GM19463 (cell line): ENCODE results near the gene DGKQ.
"Not testable (repeated sequence)": the region's sequence is repeated elsewhere in the genome, so short reads cannot be mapped to it uniquely, and the experiment has no call there.

ENCODE experiments used
- ATAC-seq: cut with Tn5 transposase; IDR thresholded peaks from one replicate; pipeline ENCODE4 v1.9.1; 2021; ENCODE audit warnings: mild to moderate bottlenecking, moderate library complexity; ENCODE audit not compliant: unreplicated experiment

Gene DGKQ

GRCh38 chr4:1011022-1011665 lies 37.8 kb upstream of the DGKQ start, which contains the start of gene FGFRL1:
Gene FGFRL1 (plus strand): TSS chr4:1011626. CDS start chr4:1012486, 860 bp downstream.
- ATAC-seq: peak; percentile 50

GRCh38 chr4:1010395-1011021 lies 37.1 kb upstream of the DGKQ start:
- ATAC-seq: no peak

GRCh38 chr4:1009542-1010394 lies 36.4 kb upstream of the DGKQ start:
- ATAC-seq: peak; percentile 28

DNA sequence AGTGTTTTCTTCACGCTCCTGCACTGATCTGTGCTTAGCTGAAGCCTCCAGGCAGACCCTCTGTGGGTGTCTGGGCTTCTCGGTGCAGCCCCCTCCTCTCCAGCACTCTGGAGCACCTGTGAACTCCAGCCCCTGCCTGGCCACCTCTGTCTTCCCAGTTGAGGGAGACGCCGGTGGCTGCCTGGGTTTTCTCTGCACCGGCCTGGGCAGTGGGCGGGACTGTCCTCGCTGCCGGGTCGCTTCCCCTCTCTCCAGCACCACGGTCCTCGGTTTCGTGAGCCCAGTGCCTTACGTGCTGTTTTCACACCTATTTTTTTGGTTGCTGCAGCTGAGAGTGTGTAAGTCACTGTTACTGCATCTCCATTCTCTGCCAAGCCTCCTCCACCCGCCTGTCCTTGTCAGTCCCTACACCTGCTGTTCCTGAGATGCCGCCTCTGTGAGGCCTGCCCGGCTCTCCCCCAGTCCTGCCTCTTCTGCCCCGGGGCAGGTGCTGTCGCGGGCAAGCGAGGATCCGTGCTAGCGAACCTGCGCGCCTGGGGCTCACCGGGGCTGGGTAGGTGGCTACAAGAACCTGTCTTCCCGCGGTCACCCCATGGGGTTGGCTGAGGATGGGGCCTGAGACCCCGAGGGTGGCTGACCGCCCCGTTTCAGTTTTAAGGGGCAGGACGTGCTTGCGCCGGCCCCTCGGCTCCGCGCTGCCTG lies 35.6 kb upstream of the DGKQ start:
- ATAC-seq: no peak

DNA sequence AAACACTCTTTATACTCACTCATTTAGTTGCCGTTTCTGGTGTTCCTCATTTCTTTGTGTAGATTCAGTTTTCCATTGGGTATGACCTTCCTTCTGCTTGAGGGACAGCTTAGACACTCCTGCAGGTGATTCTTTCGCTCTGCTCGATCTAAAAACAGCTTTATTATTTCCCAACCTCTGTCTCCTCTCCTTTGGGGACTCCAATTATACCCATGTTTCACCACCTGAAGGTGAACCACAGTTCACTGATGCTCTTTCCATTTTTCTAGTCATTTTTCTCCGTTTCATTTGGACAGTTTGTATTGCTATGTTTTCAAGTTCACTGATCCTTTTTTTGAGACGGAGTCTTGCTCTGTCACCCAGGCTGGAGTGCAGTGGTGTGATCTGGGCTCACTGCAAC lies 33.5 kb upstream of the DGKQ start:
- no peak for ATAC-seq

DNA sequence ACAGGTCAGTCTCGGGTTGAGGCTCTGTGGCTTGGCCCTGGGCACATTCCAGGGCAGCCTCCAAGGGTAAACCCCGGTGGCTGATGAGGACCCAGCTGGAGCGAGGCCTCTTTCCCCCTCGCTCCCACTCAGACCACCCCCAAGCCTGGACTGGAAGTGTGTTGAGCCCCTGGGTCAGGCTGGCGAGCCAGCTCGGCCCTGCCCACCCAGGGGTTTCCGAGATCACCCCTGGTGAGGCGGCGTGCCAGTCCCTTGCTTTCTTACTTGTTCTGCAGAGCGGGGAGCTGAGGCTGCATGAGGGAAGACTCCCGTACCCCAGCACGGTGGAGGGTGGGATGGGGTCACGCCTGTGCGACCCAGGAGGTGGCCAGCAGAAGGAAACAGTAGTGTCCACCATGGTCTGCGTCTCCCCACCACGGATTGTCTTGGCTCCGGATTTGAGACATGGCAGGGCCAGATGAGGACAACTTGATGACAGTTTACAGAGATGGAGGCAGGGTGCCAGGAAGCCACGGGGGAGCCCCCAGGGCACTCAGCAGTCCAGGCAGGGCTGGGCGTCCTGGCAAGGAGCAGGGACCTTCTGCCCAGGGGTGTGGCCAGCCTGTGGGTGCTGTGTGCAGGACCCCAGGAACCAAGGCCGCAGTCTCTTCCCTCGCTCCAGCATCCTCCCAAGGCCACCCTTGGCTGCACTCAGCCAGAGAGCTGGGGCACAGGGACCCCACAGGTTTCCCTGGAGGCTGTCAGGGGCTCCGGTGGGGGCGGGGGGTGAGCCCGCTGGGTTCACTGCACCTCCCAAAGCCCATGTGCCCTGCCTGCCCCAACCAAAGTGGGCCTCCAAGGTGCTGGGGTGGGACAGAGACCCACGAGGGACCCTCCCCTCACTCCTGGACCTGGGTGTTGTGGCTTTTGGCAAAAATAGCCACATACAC lies 31.5 kb upstream of the DGKQ start:
- no peak for ATAC-seq

GRCh38 chr4:1004071-1004418 lies 30.7 kb upstream of the DGKQ start:
- no peak for ATAC-seq

GRCh38 chr4:1003271-1004070 lies 30.1 kb upstream of the DGKQ start:
- ATAC-seq: no peak

DNA sequence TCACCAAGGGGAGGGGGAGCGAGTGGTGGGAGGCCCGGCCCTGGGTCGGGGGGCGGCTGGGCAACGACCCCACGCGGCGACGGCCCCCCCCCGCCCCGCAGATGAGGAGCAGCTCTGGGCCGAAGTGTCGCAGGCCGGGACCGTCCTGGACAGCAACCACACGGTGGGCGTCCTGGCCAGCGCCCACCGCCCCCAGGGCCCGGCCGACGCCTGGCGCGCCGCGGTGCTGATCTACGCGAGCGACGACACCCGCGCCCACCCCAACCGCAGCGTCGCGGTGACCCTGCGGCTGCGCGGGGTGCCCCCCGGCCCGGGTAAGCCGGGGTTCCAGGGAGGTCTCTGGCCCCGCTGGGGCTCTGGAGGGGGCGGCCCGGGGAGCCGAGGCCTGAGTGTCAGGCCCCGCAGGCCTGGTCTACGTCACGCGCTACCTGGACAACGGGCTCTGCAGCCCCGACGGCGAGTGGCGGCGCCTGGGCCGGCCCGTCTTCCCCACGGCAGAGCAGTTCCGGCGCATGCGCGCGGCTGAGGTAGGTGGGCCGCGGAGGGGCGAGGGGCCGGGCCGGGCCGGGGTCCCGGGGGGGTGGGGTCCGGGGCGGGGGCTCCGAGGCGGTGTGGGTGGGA lies 29.4 kb upstream of the DGKQ start:
- no peak for ATAC-seq

- no peak for ATAC-seq
These were observed 28.8 kb upstream of the DGKQ start for GRCh38 chr4:1002131-1002630.

GRCh38 chr4:1001561-1002130 lies 28.3 kb upstream of the DGKQ start:
- no peak for ATAC-seq

- no peak for ATAC-seq
These were observed 27.4 kb upstream of the DGKQ start for GRCh38 chr4:1000686-1001260.

GRCh38 chr4:999882-1000425 lies 26.6 kb upstream of the DGKQ start:
- ATAC-seq: no peak

DNA sequence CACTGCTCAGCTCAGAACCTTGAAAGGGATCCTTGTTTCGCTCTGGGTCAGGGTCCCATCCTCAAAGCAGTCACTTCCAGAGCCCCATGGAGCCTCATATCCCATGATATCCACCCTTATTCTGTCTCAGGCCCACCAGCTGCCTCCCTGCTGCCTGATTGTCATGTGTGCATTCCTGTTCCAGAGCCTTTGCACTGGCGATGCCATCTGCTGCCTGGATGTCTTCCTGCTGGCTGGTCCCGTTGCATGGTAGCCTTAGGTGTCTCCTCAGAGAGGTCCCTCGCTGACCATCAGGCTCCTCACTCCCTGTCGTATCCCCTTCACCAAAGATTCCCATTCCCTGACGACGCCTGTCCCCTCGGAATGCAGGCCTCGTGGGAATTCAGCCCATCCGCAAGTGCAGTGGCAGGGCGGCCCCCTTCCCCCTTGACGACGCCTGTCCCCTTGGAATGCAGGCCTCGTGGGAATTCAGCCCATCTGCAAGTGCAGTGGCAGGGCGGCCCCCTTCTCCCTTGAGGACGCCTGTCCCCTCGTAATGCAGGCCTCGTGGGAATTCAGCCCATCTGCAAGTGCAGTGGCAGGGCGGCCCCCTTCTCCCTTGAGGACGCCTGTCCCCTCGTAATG lies 26.0 kb upstream of the DGKQ start:
- ATAC-seq: not testable (repeated sequence)

DNA sequence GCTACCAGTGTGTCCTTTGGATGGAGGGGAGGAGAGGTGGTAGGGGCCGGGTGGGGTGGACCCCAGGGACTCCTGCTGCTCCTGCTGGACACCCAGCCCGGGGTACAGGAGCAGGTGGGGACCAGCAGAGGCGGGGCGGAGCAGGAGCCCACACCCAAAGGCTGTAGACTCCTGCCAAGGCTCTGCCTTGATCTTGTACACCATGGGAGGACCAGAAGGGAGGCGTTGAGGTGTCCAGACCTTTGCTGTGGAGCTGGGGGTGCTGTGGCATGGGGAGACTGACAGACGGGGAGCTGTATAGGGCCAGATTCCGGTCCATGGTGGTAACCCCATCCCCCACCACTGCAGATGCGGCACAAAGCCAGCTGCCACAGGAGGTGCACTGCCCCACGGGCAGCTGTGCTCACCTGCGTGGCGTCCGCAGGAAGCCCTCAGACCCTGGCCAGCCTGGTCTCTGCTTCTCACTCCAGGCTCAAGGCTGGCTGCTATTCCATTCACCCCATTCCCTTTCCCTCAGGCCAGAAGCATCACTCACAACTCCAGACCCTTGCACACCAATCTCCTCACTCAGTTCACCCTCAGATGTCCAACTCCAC lies 24.8 kb upstream of the DGKQ start:
- ATAC-seq: no peak

DNA sequence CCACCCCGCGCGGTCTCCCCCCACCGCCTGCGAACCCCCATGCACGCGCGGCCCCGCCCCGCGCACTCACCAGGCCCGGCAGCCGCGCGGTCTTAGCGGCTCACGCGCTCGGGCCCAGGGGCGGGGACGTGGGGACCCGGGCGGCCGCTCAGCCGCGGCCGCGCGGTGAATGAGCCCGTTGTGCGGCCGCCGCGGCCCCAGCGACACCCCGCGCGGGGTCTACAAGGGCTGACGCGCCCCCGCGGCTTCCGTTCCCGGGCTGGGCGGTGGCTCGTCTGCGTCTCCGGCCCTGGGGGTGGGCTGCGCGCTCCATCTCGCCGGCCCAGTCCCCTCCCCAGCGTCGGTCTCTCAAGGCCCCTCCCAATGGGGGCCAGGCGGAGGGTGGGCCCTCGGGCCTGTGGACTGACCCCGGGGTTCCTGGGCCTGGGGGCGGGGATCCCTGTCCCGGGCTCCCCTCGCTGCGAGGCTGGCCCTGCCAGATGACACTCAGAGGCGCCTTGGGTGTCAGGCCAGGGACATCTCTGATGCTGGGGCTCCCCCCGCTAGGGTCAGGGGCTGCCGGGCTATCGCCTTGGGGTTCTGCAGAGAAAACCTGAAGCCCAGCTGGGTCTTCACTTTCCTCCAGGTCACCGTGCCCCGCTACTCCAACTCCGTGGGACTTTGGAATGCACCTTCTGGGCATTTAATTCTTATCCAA lies 24.2 kb upstream of the DGKQ start:
- ATAC-seq: no peak
